Lower leg skin (tissue), 4 donors: ENCODE measurements around the gene EDARADD. TPM values are rescaled to one million over a fixed set of nuclear protein-coding genes. Genes with fewer than 3 reads are reported as not detected.
A peak's percentile ranks its signal among the peaks of the same experiment; 100 is the strongest.
"Not testable (repeated sequence)": the region's sequence is repeated elsewhere in the genome, so short reads cannot be mapped to it uniquely, and the experiment has no call there.

Source experiments
- DNase-seq, 2 donors: peaks; one replicate each; pipeline ENCODE4 v3.0.0-alpha.2; 2019; ENCODE audit warnings: low spot score in 2 of 2
- H3K4me3 ChIP-seq: fragments of 200-600 bp; sonication (generic); 2 replicates; pipeline ENCODE4 v1.5.1; 2017; ENCODE audit warnings: mild to moderate bottlenecking, low read depth; ENCODE audit not compliant: poor library complexity, severe bottlenecking
- CTCF ChIP-seq, 3 donors: fragments of 450-650 bp; IDR thresholded peaks; one replicate each; pipeline ENCODE4 v1.5.1; 2016; ENCODE audit warnings: antibody characterized with exemption in 3 of 3, mild to moderate bottlenecking in 3 of 3, moderate library complexity in 2 of 3
- POLR2A ChIP-seq, 2 donors: fragments of 450-650 bp; IDR thresholded peaks; one replicate each; pipeline ENCODE4 v1.6.1; 2016 to 2017; ENCODE audit warnings: antibody characterized with exemption in 2 of 2, mild to moderate bottlenecking in 1 of 2, moderate library complexity in 1 of 2
- WGBS, 2 donors: methylation state at CpG; one replicate each; pipeline ENCODE4 v1.1.5; 2018; 5-methylcytosine and 5-hydroxymethylcytosine counted together
- intact Hi-C: fragments of 100-400 bp; cut with DNase I; formaldehyde crosslinking; loops from one replicate; pipeline ENCODE4 v1.15.0; 2023; ENCODE audit warnings: low total_unique reads
- total RNA-seq, 4 donors: library from RNA; depleted of rRNA; stranded (reverse); fragments of >200 nt; gene quantifications; one replicate each; pipeline ENCODE4 v1.1.0, GENCODE V29; 2016

The EDARADD gene
- total RNA-seq, result 1 to 10 TPM; 3.5 to 7.2 (median 4.5) TPM

GRCh38 chr1:236393681-236394481 lies at the start of gene EDARADD:
TSS of gene EDARADD (plus strand) at chr1:236394286. CDS start at chr1:236394445, 159 bp downstream.
- intact Hi-C loops, result no loop called here
- peak within 1 kb of the TSS; percentile 71 for H3K4me3 ChIP-seq
- DNase-seq, result no peak
- TF ChIP-seq POLR2A (IDR thresholded peaks at IDR 0.05) (no peak), CTCF (IDR thresholded peaks at IDR 0.05) (no peak)
- WGBS, 2 donors, result 41 to 49% methylated on average over 13 of the region's 13 CpGs

GRCh38 chr1:236345728-236346127 lies 48.4 kb upstream of the EDARADD start:
- no peak overlapping the region for H3K4me3 ChIP-seq
- no peak for TF ChIP-seq POLR2A (IDR thresholded peaks at IDR 0.05)
- TF ChIP-seq CTCF (IDR thresholded peaks at IDR 0.05), result no peak
- DNase-seq, result no peak
- intact Hi-C loops, result no loop called here
- WGBS, 2 donors, result 44 to 47% methylated on average over 1 of the region's 1 CpG

GRCh38 chr1:236348071-236348470 lies 46.0 kb upstream of the EDARADD start:
- no peak for DNase-seq
- intact Hi-C loops, result no loop called here
- H3K4me3 ChIP-seq, result no peak overlapping the region
- TF ChIP-seq POLR2A (IDR thresholded peaks at IDR 0.05), result no peak
- TF ChIP-seq CTCF (IDR thresholded peaks at IDR 0.05), result no peak
- 95 to 97% methylated on average over 31 of the region's 31 CpGs for WGBS, 2 donors

- intact Hi-C loops, result no loop called here
- TF ChIP-seq CTCF (IDR thresholded peaks at IDR 0.05), result no peak
- no peak for DNase-seq
- 80 to 81% methylated on average over 5 of the region's 5 CpGs for WGBS, 2 donors
- no peak overlapping the region for H3K4me3 ChIP-seq
Observed at GRCh38 chr1:236350308-236350707, 43.8 kb upstream of the EDARADD start.

- H3K4me3 ChIP-seq, result no peak overlapping the region
- DNase-seq, result peak in 1 of 2 donors; percentile 4
- WGBS, 2 donors, result 72 to 89% methylated on average over 7 of the region's 7 CpGs
- intact Hi-C loops, result no loop called here
- TF ChIP-seq POLR2A (IDR thresholded peaks at IDR 0.05), result no peak
- no peak for TF ChIP-seq CTCF (IDR thresholded peaks at IDR 0.05)
Observed at GRCh38 chr1:236351875-236352573, 42.1 kb upstream of the EDARADD start.

GRCh38 chr1:236352747-236353146 lies 41.3 kb upstream of the EDARADD start:
- WGBS, 2 donors, result 92 to 93% methylated on average over 4 of the region's 4 CpGs
- intact Hi-C loops, H3K4me3 ChIP-seq: not testable (repeated sequence)
- peak in 1 of 2 donors; percentile 10 for DNase-seq
